HG03460 (cell line): ENCODE data around the gene HYI.

Experiments used
- ATAC-seq: cut with Tn5 transposase; IDR thresholded peaks from one replicate; pipeline ENCODE4 v1.9.1; 2021; ENCODE audit not compliant: unreplicated experiment

Gene HYI

GRCh38 chr1:43445606-43446387 lies 7.9 kb downstream of the HYI start:
- no peak for ATAC-seq

GRCh38 chr1:43444836-43445235 lies 8.9 kb downstream of the HYI start:
- no peak for ATAC-seq

GRCh38 chr1:43444151-43444828 lies 9.4 kb downstream of the HYI start:
- ATAC-seq = no peak

- ATAC-seq = no peak
Observed at GRCh38 chr1:43443197-43443946, 10.4 kb downstream of the HYI start.

DNA sequence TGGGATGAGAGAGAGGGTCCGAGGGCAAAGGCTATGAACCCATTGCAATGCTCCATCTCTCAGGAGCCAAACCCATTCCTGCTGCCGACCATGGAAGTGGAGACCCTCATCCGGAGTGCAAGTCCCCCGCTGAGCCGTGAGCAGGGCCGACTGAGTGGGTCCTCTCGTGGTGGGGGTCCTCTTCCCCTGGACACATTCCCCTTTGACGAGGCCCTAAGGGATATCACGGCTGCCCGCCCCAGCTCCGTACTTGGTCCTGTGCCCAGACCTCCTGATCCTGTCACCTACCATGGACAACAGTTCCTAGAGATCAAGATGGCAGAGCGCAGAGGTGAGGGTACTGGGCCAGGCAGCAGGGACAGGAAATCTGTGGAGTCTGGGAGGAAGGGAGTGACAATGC lies 11.0 kb downstream of the HYI start:
- no peak for ATAC-seq

- no peak for ATAC-seq
Observed at GRCh38 chr1:43441894-43442637, 11.7 kb downstream of the HYI start.

GRCh38 chr1:43441166-43441893 lies 12.4 kb downstream of the HYI start:
- no peak for ATAC-seq

DNA sequence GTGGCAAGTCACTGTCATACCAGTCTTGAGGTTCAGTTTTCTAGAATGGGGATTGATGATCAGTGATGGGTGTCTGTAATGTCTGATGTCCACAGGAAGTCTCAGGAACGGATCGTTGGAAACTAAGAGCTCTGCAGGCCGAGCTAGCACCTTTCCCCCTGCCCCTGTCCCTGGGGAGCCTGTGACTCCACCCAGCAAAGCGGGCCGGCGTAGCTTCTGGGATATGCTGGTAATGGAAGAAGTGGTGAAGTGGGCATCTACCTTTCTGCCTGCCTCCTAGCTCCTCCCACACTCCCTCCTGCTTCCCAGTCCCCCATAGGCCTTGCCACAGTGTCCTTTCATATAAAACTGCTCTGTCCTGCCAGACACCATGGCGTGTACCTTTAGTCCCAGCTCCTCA lies 13.4 kb downstream of the HYI start:
- no peak for ATAC-seq

GRCh38 chr1:43439781-43440180 lies 13.9 kb downstream of the HYI start:
- ATAC-seq = no peak

DNA sequence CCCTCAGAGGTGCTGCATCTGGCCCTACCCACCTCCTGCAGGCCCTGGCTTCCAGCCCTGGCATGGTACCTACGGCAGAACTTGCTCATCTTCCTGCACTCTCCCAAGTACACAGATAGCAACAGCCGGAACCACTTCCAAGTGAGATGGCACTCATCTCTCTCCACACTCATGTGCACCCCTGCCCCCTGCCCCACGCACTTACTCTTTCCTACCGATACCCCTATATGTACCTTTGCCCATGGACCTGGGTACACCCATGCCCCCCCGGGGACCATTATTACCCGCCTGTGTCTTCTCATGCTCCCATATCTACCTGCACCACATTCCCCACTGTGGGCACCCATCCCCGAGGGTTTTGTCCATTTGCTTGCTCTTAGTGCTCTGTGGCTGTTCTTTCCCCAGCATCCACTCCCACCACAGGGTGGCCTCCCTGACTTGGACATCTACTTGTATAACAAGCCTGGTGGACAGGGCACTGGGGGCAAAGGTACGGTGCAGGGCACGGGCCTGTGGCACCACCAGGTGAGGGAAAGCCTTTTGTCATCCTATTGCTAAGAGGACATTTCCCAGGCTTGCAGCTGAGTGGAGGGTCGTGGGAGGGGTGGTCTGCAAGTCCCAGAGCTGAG lies 14.7 kb downstream of the HYI start:
- ATAC-seq = no peak

GRCh38 chr1:43438576-43438952 lies 15.2 kb downstream of the HYI start:
- ATAC-seq = no peak

GRCh38 chr1:43438006-43438405 lies 15.7 kb downstream of the HYI start:
- ATAC-seq = no peak

DNA sequence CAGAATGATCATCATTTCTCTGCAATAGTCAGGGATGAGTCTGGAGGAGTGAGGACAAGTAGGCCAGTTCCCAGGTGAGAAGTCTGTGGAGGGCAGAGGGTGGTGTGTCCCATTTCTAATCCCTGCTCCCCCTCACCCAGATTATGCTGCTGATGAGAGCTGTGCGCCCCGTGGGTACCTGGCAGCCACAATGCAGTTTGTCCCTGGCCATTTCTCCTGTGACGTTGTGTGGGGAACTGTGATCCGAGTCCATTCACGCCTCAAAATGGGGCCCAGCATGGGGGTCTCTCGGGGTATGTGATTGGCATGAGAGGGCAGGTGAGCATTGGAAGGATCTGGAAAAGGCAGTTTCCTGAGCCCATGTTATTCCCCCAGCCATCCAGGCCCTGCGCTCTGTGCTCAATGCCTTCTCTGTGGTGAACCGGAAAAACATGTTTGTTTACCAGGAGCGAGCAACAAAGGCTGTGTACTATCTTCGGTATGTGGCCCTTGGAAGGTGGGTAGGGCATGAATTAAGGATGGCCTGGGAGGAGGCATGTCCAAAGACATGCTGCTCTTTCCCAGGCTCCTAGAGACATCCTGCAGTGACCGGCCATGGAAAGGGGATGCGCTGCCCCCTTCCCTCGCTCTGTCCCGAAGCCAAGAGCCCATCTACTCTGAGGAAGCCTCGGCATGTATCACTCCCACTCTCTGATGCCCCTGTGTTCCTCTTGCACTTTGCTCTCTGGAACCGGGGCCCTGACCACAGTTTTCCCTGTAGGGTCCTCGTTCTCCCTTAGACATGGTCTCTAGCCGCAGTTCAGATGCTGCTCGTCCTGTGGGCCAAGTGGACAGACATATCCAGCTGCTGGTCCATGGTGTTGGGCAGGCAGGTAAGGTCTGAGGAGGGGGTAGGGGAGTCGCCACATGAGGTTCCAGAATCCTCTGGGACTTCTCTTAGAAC lies 16.4 kb downstream of the HYI start:
- no peak for ATAC-seq

DNA sequence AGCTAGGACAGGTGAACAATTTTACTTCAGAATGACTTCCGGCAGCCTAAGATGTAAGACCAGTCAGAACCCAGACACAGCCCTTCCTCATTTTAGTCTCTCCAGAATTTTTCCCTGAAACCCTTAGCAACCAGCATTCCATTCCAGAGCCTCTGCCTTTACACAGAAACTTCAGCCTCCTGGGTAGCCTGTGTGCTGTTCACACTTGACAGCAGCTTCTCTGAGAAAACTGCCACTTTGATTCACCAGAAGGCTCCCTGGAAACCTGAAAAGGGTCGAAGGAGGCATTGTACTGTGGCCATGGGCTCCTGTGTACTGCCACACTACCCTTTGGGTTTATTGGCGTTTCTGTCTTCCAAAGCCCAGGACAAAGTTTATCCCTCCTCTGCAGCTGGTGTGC lies 17.4 kb downstream of the HYI start:
- ATAC-seq = no peak

GRCh38 chr1:43435146-43436145 lies 18.3 kb downstream of the HYI start:
- ATAC-seq = no peak

- ATAC-seq = no peak
Observed at GRCh38 chr1:43434256-43434655, 19.5 kb downstream of the HYI start.

- no peak for ATAC-seq
Observed at GRCh38 chr1:43432907-43433306, 20.8 kb downstream of the HYI start.
